SH-SY5Y (cell line): ENCODE data around the gene INHBE.

Experiments
- GATA2 ChIP-seq: IDR thresholded peaks from 2 replicates; pipeline ENCODE4 v1.6.1; 2011; ENCODE audit warnings: mild to moderate bottlenecking, low read depth, low read length
- GATA3 ChIP-seq: IDR thresholded peaks from 2 replicates; pipeline ENCODE4 v1.6.1; 2011; ENCODE audit warnings: low read depth, mild to moderate bottlenecking, low read length, moderate library complexity

DNA sequence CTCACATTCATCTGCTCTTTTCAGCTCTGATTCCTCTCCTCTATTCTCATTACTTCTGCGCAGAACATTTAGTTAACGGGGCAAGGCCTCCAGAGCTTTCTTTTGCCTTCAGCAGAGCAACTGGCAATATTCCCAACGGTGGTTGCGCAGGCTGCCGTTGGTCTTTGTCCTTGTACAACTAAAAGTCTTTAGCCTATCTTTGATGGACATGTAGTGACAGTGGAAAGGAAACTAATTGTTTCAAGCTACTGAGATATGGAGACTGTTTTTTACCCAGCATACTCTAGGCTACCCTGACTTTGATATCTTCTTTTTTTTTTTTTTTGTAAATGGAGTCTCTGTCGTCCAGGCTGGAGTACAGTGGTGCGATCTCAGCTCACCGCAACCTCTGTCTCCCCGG lies 36.9 kb upstream of the INHBE start:
- TF ChIP-seq GATA2 (no peak), GATA3 (no peak)
